ENCODE data around the gene TACC2.

Gene TACC2

GRCh38 chr10:122248356-122249302, 259.7 kb downstream of the TACC2 start:
- no peak overlapping the region for H3K27ac ChIP-seq (ENCODE audit: low read length)
- peaks cover 74% of the 10 kb centered on the region for H3K36me3 ChIP-seq (ENCODE audit: insufficient read depth, low read depth, low read length)
- no peak overlapping the region for H3K9ac ChIP-seq (ENCODE audit: low read depth, low read length)
- no peaks in the 10 kb centered on the region for H3K27me3 ChIP-seq (ENCODE audit: insufficient read depth, low read length)
- no peaks in the 10 kb centered on the region for H3K9me3 ChIP-seq (ENCODE audit: insufficient read depth, low read depth, low read length)
- no peak overlapping the region for H3K4me3 ChIP-seq (ENCODE audit: low read length)
- H3K4me1 ChIP-seq (ENCODE audit: insufficient read depth, low read length): no peaks in the 10 kb centered on the region

GRCh38 chr10:122249303-122249850, 260.4 kb downstream of the TACC2 start:
- Histone ChIP-seq H3K9ac (ENCODE audit: low read depth, low read length) (no peak overlapping the region), H3K4me1 (ENCODE audit: insufficient read depth, low read length) (no peaks in the 10 kb centered on the region), H3K4me3 (ENCODE audit: low read length) (no peak overlapping the region), H3K27me3 (ENCODE audit: insufficient read depth, low read length) (no peaks in the 10 kb centered on the region), H3K36me3 (ENCODE audit: insufficient read depth, low read depth, low read length) (peaks cover 74% of the 10 kb centered on the region), H3K9me3 (ENCODE audit: insufficient read depth, low read depth, low read length) (no peaks in the 10 kb centered on the region), H3K27ac (ENCODE audit: low read length) (no peak overlapping the region)

- Histone ChIP-seq H3K4me3 (ENCODE audit: low read length) (no peak overlapping the region), H3K9ac (ENCODE audit: low read depth, low read length) (no peak overlapping the region), H3K4me1 (ENCODE audit: insufficient read depth, low read length) (no peaks in the 10 kb centered on the region), H3K9me3 (ENCODE audit: insufficient read depth, low read depth, low read length) (no peaks in the 10 kb centered on the region), H3K27ac (ENCODE audit: low read length) (no peak overlapping the region), H3K36me3 (ENCODE audit: insufficient read depth, low read depth, low read length) (peaks cover 73% of the 10 kb centered on the region), H3K27me3 (ENCODE audit: insufficient read depth, low read length) (no peaks in the 10 kb centered on the region)
Measured at GRCh38 chr10:122249991-122250750, 261.2 kb downstream of the TACC2 start.

- Histone ChIP-seq H3K27me3 (ENCODE audit: insufficient read depth, low read length) (no peaks in the 10 kb centered on the region), H3K27ac (ENCODE audit: low read length) (no peak overlapping the region), H3K4me3 (ENCODE audit: low read length) (no peak overlapping the region), H3K36me3 (ENCODE audit: insufficient read depth, low read depth, low read length) (peaks cover 69% of the 10 kb centered on the region), H3K4me1 (ENCODE audit: insufficient read depth, low read length) (no peaks in the 10 kb centered on the region), H3K9me3 (ENCODE audit: insufficient read depth, low read depth, low read length) (no peaks in the 10 kb centered on the region), H3K9ac (ENCODE audit: low read depth, low read length) (no peak overlapping the region)
Measured at GRCh38 chr10:122251459-122252255, 262.7 kb downstream of the TACC2 start.

- H3K9ac ChIP-seq (ENCODE audit: low read depth, low read length): no peak overlapping the region
- H3K4me3 ChIP-seq (ENCODE audit: low read length): no peak overlapping the region
- H3K9me3 ChIP-seq (ENCODE audit: insufficient read depth, low read depth, low read length): no peaks in the 10 kb centered on the region
- no peak overlapping the region for H3K27ac ChIP-seq (ENCODE audit: low read length)
- H3K36me3 ChIP-seq (ENCODE audit: insufficient read depth, low read depth, low read length): peaks cover 68% of the 10 kb centered on the region
- H3K4me1 ChIP-seq (ENCODE audit: insufficient read depth, low read length): no peaks in the 10 kb centered on the region
- H3K27me3 ChIP-seq (ENCODE audit: insufficient read depth, low read length): no peaks in the 10 kb centered on the region
Measured at GRCh38 chr10:122252805-122253204, 263.8 kb downstream of the TACC2 start.

- H3K9ac ChIP-seq (ENCODE audit: low read depth, low read length): no peak overlapping the region
- peaks cover 5% of the 10 kb centered on the region; the same call in 1 of the 2 replicates for H3K4me1 ChIP-seq (ENCODE audit: insufficient read depth, low read length)
- H3K27ac ChIP-seq (ENCODE audit: low read length): no peak overlapping the region
- no peaks in the 10 kb centered on the region for H3K27me3 ChIP-seq (ENCODE audit: insufficient read depth, low read length)
- H3K4me3 ChIP-seq (ENCODE audit: low read length): no peak overlapping the region
- no peaks in the 10 kb centered on the region for H3K9me3 ChIP-seq (ENCODE audit: insufficient read depth, low read depth, low read length)
- H3K36me3 ChIP-seq (ENCODE audit: insufficient read depth, low read depth, low read length): peaks cover 67% of the 10 kb centered on the region
Measured at GRCh38 chr10:122253605-122254004, 264.6 kb downstream of the TACC2 start.

GRCh38 chr10:122254831-122255230, 265.9 kb downstream of the TACC2 start:
- H3K9ac ChIP-seq (ENCODE audit: low read depth, low read length): no peak overlapping the region
- no peaks in the 10 kb centered on the region for H3K27me3 ChIP-seq (ENCODE audit: insufficient read depth, low read length)
- no peak overlapping the region for H3K4me3 ChIP-seq (ENCODE audit: low read length)
- H3K4me1 ChIP-seq (ENCODE audit: insufficient read depth, low read length): peaks cover 11% of the 10 kb centered on the region; the same call in 1 of the 2 replicates
- no peak overlapping the region for H3K27ac ChIP-seq (ENCODE audit: low read length)
- no peaks in the 10 kb centered on the region for H3K9me3 ChIP-seq (ENCODE audit: insufficient read depth, low read depth, low read length)
- H3K36me3 ChIP-seq (ENCODE audit: insufficient read depth, low read depth, low read length): peaks cover 58% of the 10 kb centered on the region

- Histone ChIP-seq H3K9me3 (ENCODE audit: insufficient read depth, low read depth, low read length) (no peaks in the 10 kb centered on the region), H3K4me3 (ENCODE audit: low read length) (no peak overlapping the region), H3K4me1 (ENCODE audit: insufficient read depth, low read length) (peaks cover 11% of the 10 kb centered on the region; the same call in 1 of the 2 replicates), H3K36me3 (ENCODE audit: insufficient read depth, low read depth, low read length) (peaks cover 59% of the 10 kb centered on the region), H3K27ac (ENCODE audit: low read length) (no peak overlapping the region), H3K27me3 (ENCODE audit: insufficient read depth, low read length) (no peaks in the 10 kb centered on the region), H3K9ac (ENCODE audit: low read depth, low read length) (no peak overlapping the region)
Measured at GRCh38 chr10:122255509-122256301, 266.7 kb downstream of the TACC2 start.

- Histone ChIP-seq H3K9me3 (ENCODE audit: insufficient read depth, low read depth, low read length) (peaks cover 7% of the 10 kb centered on the region; the same call in 1 of the 2 replicates), H3K9ac (ENCODE audit: low read depth, low read length) (no peak overlapping the region), H3K27ac (ENCODE audit: low read length) (no peak overlapping the region), H3K4me1 (ENCODE audit: insufficient read depth, low read length) (peaks cover 11% of the 10 kb centered on the region; the same call in 1 of the 2 replicates), H3K4me3 (ENCODE audit: low read length) (no peak overlapping the region), H3K27me3 (ENCODE audit: insufficient read depth, low read length) (no peaks in the 10 kb centered on the region), H3K36me3 (ENCODE audit: insufficient read depth, low read depth, low read length) (peaks cover 54% of the 10 kb centered on the region)
Measured at GRCh38 chr10:122257041-122257440, 268.1 kb downstream of the TACC2 start.

- no peak overlapping the region for H3K4me3 ChIP-seq (ENCODE audit: low read length)
- H3K4me1 ChIP-seq (ENCODE audit: insufficient read depth, low read length): peaks cover 11% of the 10 kb centered on the region; the same call in 1 of the 2 replicates
- H3K36me3 ChIP-seq (ENCODE audit: insufficient read depth, low read depth, low read length): peaks cover 48% of the 10 kb centered on the region
- peak overlapping the region; percentile 27; the same call in 1 of the 2 replicates for H3K9ac ChIP-seq (ENCODE audit: low read depth, low read length)
- H3K27ac ChIP-seq (ENCODE audit: low read length): no peak overlapping the region
- peaks cover 17% of the 10 kb centered on the region for H3K9me3 ChIP-seq (ENCODE audit: insufficient read depth, low read depth, low read length)
- no peaks in the 10 kb centered on the region for H3K27me3 ChIP-seq (ENCODE audit: insufficient read depth, low read length)
Measured at GRCh38 chr10:122258136-122259074, 269.4 kb downstream of the TACC2 start.
